Right renal cortex interstitium (tissue), 3 donors: ENCODE results near the gene HTRA2. TPM values are rescaled to one million over a fixed set of nuclear protein-coding genes. Genes with fewer than 3 reads are reported as not detected.
A peak's percentile ranks its signal among the peaks of the same experiment; 100 is the strongest.

Source experiments
- DNase-seq, 3 donors: peaks; one replicate each; pipeline ENCODE4 v3.0.0-alpha.2; 2013; ENCODE audit warnings: low read depth in 3 of 3, low spot score in 2 of 3
- polyA plus RNA-seq, 3 donors: library from polyadenylated mRNA; unstranded; fragments of 120-200 nt; gene quantifications; one replicate each; pipeline ENCODE4 v1.2.1, GENCODE V29; 2013; ENCODE audit not compliant: insufficient read length in 3 of 3

Gene HTRA2
- polyA plus RNA-seq, 3 donors, result 32.3 to 35.8 (median 33.1) TPM

DNA sequence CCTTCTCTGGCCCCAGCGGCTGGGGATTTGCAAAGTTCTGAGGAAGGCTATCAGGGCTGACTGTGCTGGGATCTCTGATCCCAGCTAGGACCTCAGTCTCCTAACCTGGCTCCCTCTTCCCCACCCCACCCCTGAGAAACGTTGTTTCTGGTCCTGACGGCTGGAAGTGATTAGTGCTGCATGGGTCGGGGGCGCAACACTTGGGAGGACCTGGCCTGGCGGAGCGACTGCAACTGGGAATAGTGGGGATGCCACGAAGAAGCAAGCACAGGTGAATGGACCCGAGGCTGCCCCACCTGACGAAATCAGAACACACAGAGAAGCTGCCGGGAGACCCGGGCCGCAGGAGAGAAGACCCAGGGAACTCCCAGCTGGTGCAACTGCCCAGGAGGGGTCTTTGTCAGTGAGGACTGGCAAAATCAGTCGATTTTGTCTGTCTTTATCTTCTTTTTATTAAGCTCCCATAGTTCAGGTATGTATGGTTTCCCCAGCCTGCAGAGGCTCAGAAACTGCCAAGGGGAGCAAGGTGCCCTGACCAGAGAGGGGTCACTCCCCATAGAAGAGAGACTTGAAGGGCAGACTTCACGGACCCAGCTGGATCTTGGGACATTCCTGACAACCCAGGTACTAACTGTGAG is 29.7 kb upstream of the HTRA2 start:
- DNase-seq, result no peak

DNA sequence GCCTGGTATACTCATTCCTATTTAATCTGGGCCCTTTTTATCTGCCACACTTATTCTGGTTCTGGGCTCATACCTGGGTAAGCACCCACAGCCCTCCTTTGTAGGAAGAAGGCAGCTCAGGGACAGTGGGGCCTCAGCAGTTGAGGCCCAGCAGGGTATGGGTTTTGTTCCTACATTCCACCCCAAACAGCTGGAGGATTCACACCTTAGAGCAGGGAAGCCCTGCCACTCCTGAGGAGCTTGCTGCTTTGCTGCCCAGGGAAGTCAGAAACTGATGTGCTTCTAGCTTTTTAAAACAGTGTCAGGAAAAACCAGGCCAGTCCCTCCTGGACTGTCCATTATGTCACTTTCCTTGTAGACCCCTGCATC is 29.2 kb upstream of the HTRA2 start:
- DNase-seq, result no peak

DNA sequence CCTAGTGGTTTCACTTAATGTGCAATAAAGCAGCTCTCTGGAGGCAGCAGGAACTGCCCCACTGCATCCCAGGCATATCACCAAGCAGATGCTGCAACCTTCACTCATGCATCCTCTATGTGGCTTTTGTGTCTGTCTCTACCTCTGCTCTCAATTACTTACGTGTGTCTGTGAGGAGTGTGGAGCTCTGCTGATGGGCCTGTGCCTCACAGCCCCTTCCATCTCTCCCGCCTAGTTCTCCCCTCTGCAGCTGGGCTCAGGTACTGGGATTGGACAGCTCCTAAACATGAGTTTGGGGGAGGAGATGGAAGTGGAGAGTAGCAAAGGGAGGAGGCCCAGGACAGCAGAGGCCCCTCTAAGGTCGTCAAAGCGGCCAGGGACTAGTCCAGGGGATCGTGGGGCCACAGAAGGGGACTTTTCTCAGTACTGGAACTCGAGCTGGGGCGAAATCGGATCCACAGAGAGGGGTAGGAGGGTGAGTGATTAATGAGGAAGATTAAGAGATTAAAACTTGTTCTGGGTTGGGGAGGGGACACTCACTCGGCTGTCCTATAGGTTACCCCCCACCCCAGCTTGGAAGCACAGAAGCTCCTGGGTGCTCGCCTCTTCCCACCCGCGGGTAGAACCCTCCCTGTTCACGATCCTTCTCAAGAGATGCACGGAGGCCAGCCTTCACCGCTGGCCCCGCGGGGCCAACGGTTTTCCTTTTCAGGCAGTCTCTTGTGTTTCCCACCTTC is 28.2 kb upstream of the HTRA2 start:
- no peak for DNase-seq

DNA sequence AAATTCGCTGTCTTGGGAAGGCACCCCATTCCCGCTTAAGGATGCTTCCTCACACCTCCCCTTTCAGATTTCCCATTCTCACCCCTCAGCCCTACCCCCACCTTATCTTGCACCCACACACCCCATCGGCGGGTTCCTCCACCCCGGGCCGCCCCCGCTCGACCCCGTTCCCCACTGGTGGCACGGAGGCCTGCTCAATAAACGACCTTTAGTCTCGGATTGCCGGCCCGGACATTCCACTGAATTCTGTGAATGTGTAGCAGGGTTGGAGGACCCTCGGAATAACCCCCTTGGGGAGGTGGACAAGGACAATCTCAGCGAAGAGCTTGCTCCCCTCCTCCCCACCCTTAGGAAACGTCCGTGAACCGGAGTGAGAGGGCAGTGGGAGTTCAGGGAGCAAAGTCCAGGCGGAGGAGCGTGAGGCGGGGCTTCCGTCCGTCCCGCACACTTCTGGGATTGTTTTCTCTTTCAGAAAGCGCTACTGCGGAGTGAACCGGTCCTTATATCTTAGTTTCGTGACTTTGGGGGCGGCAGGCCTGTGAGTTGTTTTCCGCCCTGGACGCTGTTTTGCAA is 27.5 kb upstream of the HTRA2 start:
- DNase-seq, result no peak

DNA sequence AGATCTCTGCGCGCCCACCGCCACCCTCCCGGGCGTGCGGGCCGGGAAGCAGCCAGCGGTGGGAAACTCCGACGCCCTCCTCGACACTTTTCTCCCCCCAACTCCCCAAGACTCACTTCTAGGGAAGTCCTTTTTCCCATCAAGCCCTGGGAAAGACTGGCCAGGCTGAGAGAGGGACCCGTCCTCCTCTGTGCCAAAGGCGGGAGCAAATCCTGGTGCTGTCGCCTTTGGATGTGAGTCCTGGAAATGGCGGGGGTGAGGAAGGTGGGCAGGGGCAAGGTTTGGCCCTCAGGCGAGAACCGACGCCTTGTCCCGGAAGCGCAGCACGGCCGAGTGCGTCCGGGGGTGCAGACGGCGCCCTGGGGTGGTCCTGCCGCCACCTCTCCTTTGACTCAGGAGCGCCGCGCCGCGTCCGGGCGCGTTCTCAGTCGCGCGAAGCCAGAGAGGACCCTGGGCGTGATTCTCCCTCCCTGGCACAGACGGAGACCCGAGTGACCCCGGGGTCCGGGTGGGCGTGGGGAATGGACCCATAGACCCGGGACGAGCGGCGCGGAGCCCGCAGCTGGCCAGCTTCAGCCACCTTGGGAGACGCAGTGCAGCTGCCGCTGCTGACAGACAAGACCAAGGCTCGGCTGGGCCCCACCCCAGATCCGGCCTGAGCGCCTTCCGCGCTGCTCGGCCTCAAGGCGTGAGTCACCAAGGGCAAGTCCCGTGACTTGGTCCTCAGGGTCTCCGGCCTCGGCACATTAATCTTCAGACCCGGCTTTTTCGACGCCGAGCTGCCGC is 26.8 kb upstream of the HTRA2 start:
- no peak for DNase-seq

DNA sequence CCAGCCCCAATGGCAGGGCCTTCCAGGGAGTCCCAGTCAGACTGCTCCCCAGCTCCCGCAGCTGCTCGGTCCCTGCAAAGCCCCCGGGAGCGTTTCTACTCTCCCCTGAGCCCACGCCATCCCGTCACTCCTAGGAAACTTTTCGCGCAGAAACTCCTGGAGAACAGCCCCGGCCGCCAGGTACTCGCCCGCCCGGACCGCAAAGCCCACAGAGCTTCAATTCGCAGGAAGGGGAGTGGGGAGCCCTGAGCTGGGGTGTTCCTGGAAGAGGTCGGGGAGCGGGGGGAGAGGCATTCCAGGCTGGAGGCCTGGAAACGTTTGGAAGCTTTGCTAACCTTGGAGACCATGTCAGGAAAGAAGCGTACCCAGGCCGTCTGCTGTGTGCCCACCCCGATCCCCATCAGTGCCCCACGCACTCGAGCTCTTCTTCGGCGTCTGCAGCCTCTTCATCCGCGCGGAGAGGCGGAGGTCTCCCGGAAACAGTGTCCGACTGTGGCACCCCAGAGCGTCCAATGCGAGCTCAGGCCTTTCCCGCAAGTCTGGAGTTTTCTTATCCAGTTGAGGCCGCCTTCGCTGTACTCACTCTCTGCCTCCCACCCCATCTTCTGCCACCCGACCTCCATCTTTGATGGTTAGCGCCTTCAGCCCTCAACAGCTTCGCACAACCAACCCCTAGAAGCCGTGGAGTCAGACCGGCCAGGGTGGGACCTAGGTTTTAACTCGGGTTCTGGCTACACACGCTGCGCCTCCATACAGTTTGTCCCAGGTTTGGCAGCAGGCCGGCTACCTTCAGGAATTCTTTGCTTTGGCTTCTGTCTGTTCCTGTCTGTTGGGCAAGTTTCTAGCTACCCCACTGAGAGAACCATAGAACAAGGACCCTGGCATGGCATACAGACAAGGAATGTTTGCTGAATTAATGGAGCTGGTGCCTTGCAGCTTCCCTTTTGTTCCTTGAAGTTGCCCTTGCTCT is 25.9 kb upstream of the HTRA2 start:
- no peak for DNase-seq

DNA sequence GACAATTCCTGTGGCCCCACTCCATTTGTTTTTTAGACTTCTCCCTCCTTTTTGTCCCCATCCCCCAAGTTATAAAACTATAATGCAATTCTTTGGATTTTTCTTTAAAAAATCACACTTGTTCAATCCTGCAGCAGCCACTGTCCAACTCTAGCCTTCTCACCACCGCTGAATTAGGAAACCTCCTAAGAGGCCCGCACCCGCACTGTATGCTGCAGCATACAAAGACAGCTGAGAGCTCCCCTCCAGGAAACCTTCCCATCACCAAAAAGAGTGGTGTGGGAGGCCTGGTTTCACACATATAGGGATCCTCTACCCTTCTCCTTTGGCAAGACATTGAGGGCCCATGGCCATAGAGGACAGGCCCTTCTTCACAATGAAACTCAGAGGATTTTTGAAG is 25.1 kb upstream of the HTRA2 start:
- DNase-seq, result no peak

DNA sequence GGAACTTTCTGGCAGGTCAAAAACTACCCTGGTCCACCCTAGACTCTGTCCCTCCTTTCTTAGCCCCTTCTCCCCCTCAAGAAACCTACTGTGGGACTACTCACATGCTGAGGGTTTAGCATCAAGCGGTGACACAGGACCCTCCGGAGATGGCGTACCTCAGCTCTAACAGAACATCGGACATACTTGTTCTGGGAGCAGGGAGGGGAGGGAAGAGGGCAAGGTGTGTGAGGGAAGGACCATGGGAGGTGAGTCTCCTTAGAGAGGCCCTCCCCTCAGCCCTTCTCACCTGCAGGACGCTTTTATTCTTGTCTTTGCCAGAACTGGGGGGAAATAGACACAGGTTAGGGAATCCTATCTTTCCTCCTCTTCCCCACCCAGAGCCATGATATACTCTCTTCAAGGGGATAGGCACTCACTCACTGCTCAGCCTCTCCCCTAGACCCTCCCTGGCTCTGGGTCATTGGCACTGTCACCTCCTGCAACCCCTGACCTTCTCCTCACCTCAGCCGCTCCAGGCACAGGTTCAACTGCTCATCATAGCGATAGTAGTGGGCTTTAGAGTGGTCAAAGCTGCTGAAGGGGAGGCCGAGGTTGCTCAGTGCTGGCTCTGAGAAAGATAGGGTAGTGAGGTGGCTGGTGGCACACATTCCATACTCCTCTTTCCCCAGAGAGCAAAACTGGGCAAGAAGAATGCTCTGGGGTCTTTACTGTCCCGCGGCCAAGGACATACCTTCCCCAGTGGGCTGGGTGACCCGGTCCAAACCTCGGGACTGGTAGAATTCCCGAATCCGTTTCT is 24.1 kb upstream of the HTRA2 start:
- DNase-seq, result no peak

DNA sequence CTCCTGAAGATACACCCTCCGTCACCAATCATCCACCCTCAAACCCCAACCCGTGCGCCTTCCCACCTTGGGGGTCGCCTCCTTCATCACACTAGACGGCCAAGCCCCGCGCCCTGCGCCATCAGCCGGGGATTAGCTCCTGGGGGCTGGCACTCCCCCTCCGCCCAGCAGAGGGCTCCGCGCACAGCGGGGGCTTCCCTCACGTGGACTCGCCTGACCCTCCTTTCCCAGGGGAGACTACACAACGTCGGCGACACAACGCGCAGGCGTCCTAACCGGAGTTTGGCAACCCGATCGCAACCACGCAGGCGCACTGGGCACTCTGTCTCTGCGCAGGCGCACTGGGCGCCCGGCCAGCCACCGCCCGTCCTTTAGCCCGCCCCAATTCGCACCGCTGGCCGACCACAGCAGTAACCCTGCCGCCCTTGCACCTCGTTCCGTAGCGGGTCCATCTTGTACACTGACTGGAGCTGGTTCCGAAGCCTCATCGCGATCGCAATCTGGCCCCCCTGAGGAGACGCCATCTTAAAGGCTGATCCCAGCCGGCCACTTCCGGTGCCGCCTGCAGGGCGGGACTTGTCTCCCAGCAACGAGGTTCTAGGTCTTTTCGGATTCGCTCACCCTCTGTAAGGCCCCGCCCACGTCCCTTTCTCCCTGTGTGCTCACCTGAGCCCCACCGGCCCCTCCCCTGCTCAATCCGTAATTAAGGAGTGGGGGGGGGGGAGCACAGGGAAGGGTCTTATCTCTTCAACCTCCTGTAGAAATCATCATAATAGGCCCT is 22.4 kb upstream of the HTRA2 start, which contains the start of gene PCGF1:
Gene PCGF1, minus strand, starts transcription at position 551 of the 781 bp plus-strand sequence. Its CDS starts 27 bp downstream, at position 524.
- DNase-seq, result peak; percentile 95 to 99 (median 97)

DNA sequence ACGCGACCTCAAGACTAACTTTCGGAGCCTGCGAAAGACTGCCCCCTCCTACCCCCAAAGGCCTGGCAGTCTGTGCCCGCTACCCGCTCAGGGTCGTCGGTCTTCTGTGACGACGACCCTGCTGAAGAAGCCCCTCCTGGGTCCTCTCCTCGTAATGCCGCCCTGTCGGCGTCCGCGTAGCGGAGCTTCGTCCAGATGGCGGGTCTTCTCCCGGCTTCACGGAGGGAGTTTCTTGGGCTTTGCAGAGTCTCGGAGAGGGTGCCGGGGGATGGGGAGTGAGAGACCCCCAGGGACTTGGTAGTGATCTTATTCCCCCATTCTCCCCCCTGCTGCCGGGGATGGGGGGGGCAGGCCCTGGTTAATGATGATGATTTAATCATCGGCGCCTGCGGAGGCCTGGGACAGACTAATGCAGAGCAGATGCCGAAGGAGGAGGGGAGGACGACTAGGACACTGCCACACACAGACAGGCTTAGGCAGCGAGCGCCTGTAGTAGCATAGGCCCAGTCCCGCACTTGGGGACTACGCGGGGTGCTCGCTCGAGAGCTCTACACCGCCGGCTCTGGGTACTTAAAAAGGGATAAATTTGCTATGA is 21.7 kb upstream of the HTRA2 start:
- DNase-seq, result no peak

DNA sequence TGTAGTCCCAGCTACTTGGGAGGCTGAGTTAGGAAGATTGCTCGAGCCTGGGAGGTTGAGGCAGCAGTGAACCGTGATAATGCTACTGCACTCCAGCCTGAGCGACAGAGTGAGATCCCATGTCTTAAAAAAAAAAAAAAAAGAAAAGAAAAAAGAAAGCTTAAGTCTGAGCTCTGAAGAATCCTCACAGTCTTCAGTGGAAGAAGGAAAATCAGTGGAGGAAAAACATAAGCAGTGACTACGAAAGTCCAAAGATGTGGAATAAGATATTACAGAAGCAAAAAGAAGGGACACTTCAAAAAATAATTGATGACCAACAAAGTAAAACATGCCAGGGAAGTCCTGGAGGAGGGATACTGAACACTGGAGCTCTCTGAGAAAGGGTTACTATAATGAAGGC is 19.5 kb upstream of the HTRA2 start:
- DNase-seq, result no peak

DNA sequence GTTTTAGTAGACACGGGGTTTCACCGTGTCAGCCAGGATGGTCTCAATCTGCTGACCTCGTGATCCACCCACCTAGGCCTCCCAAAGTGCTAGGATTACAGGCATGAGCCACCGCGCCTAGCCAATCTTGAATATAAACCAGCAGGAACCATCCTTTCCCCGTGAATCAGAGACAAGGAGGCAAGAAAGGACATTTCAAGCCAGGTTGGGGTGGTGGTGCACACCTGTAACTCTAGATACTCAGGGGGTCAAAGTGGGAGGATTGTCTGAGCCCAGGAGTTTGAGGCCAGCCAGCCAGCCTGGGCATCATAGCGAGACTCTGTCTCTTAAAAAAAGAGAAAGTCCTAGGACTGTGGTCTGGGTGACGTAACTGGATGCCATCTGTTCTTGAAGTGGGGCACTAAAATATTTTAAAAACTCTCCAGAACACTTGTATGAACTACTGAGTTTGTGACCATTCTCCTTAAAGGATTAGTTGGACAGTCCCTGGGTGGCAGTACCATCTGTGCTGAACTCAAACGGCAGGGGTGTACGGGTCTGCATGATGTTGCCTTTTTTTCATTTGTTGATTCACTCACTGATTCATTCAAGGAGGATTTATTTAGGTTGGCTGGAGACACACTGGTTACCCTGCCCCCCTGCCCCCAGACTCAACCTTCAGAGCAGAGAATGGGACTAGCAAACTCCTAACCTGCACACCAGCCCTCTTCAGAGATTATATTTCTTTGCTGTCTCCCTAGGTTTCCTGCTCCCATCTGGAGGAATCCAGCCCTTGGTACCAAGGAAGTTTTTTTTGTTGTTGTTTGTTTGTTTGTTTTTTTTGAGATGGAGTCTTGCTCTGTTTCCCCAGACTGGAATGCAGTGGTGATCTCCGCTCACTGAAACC is 18.4 kb upstream of the HTRA2 start:
- no peak for DNase-seq

DNA sequence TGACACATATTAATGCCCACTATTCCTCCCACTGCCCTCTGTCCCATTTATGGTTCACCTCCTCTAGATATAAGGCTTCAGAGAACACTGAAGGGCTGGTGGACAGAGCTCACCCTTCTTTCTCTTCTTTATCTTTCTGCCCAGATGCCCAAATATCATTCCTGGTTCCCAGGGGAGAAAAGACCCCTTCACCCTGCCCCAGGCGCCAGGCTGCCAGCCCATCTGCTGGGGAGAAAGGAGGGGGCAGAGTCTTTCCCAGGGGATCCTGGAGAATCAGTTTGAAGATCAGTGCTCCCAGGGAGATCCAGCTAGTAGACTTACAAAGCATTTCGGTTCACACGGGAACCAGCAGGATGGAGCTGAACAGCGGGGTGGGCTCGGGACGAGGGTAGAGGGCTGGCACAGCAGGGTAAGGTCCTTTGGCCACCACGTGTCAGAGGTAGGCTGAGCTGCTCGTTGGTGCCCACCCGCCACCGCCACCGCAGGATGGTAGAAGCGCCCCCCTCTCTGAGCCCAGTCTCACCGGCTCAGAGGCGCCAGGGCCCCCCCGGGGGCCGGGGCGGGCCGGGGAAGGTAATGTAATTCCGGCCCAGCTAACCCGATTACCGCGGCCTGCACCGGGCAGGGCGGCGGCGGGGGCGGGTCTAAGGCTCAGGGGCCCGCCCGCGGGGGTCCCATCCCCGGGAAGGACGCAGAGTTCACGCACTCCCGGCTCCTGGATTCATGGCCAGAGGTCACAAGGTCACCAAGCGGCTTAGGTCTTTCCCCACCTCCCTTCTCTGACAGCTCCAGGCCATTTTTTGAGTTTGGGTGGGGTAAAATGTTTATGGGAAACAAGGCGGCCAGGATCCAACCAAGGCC is 16.8 kb upstream of the HTRA2 start:
- no peak for DNase-seq

DNA sequence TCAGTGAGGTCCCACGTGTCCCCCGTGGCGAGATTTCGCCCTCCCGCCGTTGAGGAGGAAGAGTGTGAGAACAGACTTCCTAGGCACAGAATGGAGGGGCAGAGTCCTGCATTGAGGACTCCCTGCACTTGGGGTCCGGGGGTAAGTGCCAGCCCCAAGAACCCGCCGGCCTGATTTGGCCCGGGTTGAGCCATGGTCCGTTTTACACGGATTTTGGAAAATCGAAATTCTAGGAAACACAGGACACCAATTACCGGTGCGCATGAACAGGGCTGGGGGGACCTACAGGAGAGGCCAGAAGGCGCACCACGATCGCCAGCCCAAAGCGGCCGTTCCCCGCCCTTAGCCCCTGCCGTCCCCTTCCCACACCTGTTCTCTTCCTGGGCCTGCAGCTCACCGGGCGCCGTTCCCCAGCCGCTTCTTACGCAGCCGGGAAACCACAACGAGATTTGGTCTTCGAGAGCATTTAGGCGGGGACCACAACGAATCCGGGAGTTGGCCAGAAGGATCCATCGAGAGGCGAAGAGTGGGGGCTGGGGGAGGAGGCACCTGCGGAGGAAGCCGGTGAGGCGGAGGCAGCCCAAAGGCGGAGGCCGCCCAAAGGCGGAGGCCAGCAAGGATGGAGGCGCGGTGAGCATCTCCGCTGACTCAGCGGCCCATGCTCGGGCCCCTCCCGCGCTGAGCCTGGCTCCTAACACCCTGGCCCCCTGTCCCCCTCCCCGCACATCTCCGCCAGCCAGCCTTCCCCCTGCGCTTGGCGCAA is 15.9 kb upstream of the HTRA2 start:
- DNase-seq, result no peak
